ENCODE measurements around the gene C15orf40. TPM values are rescaled to one million over a fixed set of nuclear protein-coding genes. Genes with fewer than 3 reads are reported as not detected.
"Not testable (repeated sequence)": the region's sequence is repeated elsewhere in the genome, so short reads cannot be mapped to it uniquely, and the experiment has no call there.

Gene C15orf40
- total and polyA plus RNA-seq, 2 of the 13 experiments (the other 11 are each of a cell fraction or from before 2014, with no cell fraction given) = 24.0 to 26.3 TPM

GRCh38 chr15:83000672-83001031, 10.8 kb downstream of the C15orf40 start:
- ChIA-PET CTCF (ENCODE audit: low intra/inter-chr PET ratio, low total read pairs) (interaction anchor here (1.9 kb wide), 1 partner anchor 151 kb away, joined by 17 read pairs; no protein-coding TSS in a partner anchor), POLR2A (interaction anchor here (1.2 kb wide), 1 partner anchor 10 kb away, joined by 4 read pairs; the partner anchor contains the start of gene C15orf40)
- H3K79me2 ChIP-seq (ENCODE audit: insufficient read depth, low read length); H3K9ac ChIP-seq (ENCODE audit: insufficient read depth, low read depth, low read length); DNase-seq (ENCODE audit: low spot score); H2AFZ ChIP-seq (ENCODE audit: low read length); H4K20me1 ChIP-seq (ENCODE audit: insufficient read depth, low read length); BruUV-seq (replicated peaks); ATAC-seq; H3K4me1 ChIP-seq (ENCODE audit: insufficient read depth, low read length); H3K4me2 ChIP-seq (ENCODE audit: low read depth, low read length); in situ Hi-C loops (cut with HindIII; ENCODE audit: extremely low pct_ligation_motif_present, low pct_unique_long_range_greater_than_20kb); H3K27ac ChIP-seq (ENCODE audit: extremely low read length, insufficient read depth, low read length); H3K27me3 ChIP-seq (ENCODE audit: control insufficient read depth in 1 of 2, insufficient read depth in 2 of 2, low read length in 2 of 2); H3K9me3 ChIP-seq (ENCODE audit: low read length); H3K36me3 ChIP-seq (replicated peaks in 1 of 2; ENCODE audit: control insufficient read depth in 1 of 2, insufficient read depth in 2 of 2, low read length in 2 of 2); H3K4me3 ChIP-seq (replicated peaks in 1 of 3; ENCODE audit: insufficient read depth in 1 of 3, low read depth in 2 of 3, low read length in 3 of 3); FAIRE-seq: not testable (repeated sequence)
- 100% methylated on average over 3 of the region's 3 CpGs for WGBS (ENCODE audit: low lambda C conversion rate)
- intact Hi-C loops (cut with micrococcal nuclease; ENCODE audit: unreplicated experiment) = loop anchor here (1.0 to 2.0 kb wide), 3 partner anchors 150 to 470 kb away; partner anchors contain the start of gene RPS17

DNA sequence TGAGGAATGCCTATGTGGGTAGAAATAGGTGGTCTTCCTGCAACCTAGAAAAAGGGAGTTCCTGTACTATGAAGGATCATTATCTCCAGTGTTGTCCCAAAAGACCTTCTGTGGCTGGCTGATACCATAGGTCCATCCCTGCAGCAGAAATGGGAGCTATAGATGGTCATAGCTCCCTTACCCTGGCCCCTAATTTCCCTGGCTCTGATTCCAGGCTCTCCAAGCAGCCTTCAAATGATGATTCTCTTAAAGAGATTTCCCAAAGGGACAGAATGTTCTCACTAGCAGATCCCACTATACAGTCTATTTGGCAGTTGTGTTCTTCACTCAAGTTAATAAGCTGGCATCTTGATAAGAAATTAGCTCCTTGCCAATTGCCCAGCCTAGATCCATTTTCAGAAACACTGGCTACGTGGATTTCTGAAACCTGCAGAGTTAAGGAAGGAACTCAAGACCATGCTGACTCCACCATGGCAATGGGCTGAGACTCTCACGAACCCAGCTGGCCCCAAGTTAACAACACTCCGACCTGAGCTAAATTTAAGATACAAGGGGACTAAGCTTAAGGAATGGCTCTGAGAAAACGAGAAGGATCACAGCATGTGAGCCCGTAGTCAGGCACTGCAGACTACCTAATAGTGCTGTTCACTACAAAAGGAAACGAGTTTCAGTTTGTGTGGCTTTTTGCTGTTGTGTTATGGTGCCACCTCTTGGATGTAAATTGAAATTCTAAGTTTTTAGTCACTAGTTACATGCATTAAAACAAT, 11.4 kb downstream of the C15orf40 start:
- CTCF ChIA-PET (ENCODE audit: low intra/inter-chr PET ratio, low total read pairs) = interaction anchor here (1.9 kb wide), 1 partner anchor 150 kb away, joined by 17 read pairs; no protein-coding TSS in a partner anchor

More for the DNA sequence above, 11.4 kb downstream of the C15orf40 start:
- Histone ChIP-seq H3K4me1 (ENCODE audit: insufficient read depth, low read length) (no peaks in the 10 kb centered on the region), H3K9ac (ENCODE audit: insufficient read depth, low read depth, low read length) (no peak overlapping the region), H3K79me2 (ENCODE audit: insufficient read depth, low read length) (no peaks in the 10 kb centered on the region), H3K27me3 (ENCODE audit: control insufficient read depth in 1 of 2, insufficient read depth in 2 of 2, low read length in 2 of 2) (no peaks in the 10 kb centered on the region), H2AFZ (ENCODE audit: low read length) (no peak overlapping the region), H3K4me2 (ENCODE audit: low read depth, low read length) (no peak overlapping the region), H4K20me1 (ENCODE audit: insufficient read depth, low read length) (no peaks in the 10 kb centered on the region), H3K36me3 (replicated peaks in 1 of 2; ENCODE audit: control insufficient read depth in 1 of 2, insufficient read depth in 2 of 2, low read length in 2 of 2) (peaks cover 0 to 3% of the 10 kb centered on the region in 2 experiments; a peak in 1 of 5 replicates), H3K4me3 (replicated peaks in 1 of 3; ENCODE audit: insufficient read depth in 1 of 3, low read depth in 2 of 3, low read length in 3 of 3) (no peak overlapping the region), H3K27ac (ENCODE audit: extremely low read length, insufficient read depth, low read length) (no peak overlapping the region), H3K9me3 (ENCODE audit: low read length) (no peaks in the 10 kb centered on the region)
- DNase-seq (ENCODE audit: low spot score) (peak; percentile 28), FAIRE-seq (peak; percentile 78), ATAC-seq (peak; percentile 72)
- intact Hi-C loops (cut with micrococcal nuclease; ENCODE audit: unreplicated experiment) = loop anchor here (1.0 to 2.0 kb wide), 3 partner anchors 150 to 469 kb away; partner anchors contain the start of gene RPS17
- BruUV-seq (replicated peaks) = no TSS peak
- in situ Hi-C loops (cut with HindIII; ENCODE audit: extremely low pct_ligation_motif_present, low pct_unique_long_range_greater_than_20kb) = no loop called here
- 65% methylated on average over 6 of the region's 6 CpGs for WGBS (ENCODE audit: low lambda C conversion rate)
- POLR2A ChIA-PET = interaction anchor here (1.2 kb wide), 1 partner anchor 11 kb away, joined by 4 read pairs; the partner anchor contains the start of gene C15orf40
- TF ChIP-seq SMC3 (IDR thresholded peaks at IDR 0.05; ENCODE audit: low read length) (peak; percentile 38; the same call in 1 of the 2 replicates), STAT6 (CRISPR knock-in tag; IDR thresholded peaks at IDR 0.05; ENCODE audit: borderline replicate concordance) (no peak), STAG1 (CRISPR knock-in tag; IDR thresholded peaks at IDR 0.05) (peak; percentile 82), ZNF44 (CRISPR knock-in tag; IDR thresholded peaks at IDR 0.05) (no peak), RAD21 (CRISPR knock-in tag; IDR thresholded peaks at IDR 0.05) (peak; percentile 47; the same call in 1 of the 2 replicates)
- TF ChIP-seq, protein P1, sequence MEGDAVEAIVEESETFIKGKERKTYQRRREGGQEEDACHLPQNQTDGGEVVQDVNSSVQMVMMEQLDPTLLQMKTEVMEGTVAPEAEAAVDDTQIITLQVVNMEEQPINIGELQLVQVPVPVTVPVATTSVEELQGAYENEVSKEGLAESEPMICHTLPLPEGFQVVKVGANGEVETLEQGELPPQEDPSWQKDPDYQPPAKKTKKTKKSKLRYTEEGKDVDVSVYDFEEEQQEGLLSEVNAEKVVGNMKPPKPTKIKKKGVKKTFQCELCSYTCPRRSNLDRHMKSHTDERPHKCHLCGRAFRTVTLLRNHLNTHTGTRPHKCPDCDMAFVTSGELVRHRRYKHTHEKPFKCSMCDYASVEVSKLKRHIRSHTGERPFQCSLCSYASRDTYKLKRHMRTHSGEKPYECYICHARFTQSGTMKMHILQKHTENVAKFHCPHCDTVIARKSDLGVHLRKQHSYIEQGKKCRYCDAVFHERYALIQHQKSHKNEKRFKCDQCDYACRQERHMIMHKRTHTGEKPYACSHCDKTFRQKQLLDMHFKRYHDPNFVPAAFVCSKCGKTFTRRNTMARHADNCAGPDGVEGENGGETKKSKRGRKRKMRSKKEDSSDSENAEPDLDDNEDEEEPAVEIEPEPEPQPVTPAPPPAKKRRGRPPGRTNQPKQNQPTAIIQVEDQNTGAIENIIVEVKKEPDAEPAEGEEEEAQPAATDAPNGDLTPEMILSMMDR (CRISPR knock-in tag; IDR thresholded peaks at IDR 0.05) = peak; percentile 61

All from HepG2 (cell line).